HEK293 (cell line): Measurements from ENCODE around the gene KCNK7.
A peak's percentile ranks its signal among the peaks of the same experiment; 100 is the strongest.

Experiments used
- CTCF ChIA-PET: fragments of 350-600 bp; formaldehyde crosslinking; extraction: SDS; loops from one replicate; lab custom pipeline; 2021; ENCODE audit warnings: antibody characterized with exemption; lab: Yijun Ruan, JAX
- POLR2A ChIA-PET: fragments of 300-600 bp; formaldehyde crosslinking; extraction: SDS; loops from one replicate; lab custom pipeline; 2020; ENCODE audit warnings: antibody characterized with exemption, inconsistent platforms; lab: Yijun Ruan, JAX
- H3K27ac ChIP-seq: fragments of 200-500 bp; sonication (Bioruptor generic); 2 replicates; pipeline ENCODE4 v1.5.1; 2014; ENCODE audit warnings: low read depth, low read length, control low read depth, inconsistent platforms; ENCODE audit errors: extremely low read depth
- H3K36me3 ChIP-seq, 2 experiments: fragments of 200-500 bp in 1 of 2; sonication (Bioruptor generic) in 1 of 2; 1 replicate in 1 of 2; 2 replicates in 1 of 2; pipeline ENCODE4 v1.5.1; 2014 to 2017; ENCODE audit warnings: inconsistent platforms in 2 of 2, low read length in 2 of 2; ENCODE audit not compliant: control insufficient read depth in 2 of 2, insufficient read depth in 1 of 2
- H3K4me1 ChIP-seq: fragments of 200-500 bp; sonication (Bioruptor generic); 2 replicates; pipeline ENCODE4 v1.5.1; 2014; ENCODE audit warnings: mild to moderate bottlenecking, low read length, inconsistent platforms; ENCODE audit not compliant: control insufficient read depth, insufficient read depth
- H3K4me3 ChIP-seq: 2 replicates; pipeline ENCODE4 v1.5.1; 2011; ENCODE audit warnings: low read depth, mild to moderate bottlenecking, control low read depth, low read length, moderate library complexity
- H3K9me3 ChIP-seq: fragments of 200-500 bp; sonication (Bioruptor generic); 2 replicates; pipeline ENCODE4 v1.5.1; 2014; ENCODE audit warnings: low read depth, low read length, inconsistent platforms; ENCODE audit not compliant: control insufficient read depth, insufficient read depth
- GFI1B ChIP-seq: fragments of 450-650 bp; formaldehyde crosslinking; IDR thresholded peaks from 2 replicates; pipeline ENCODE4 v1.5.1; 2016; ENCODE audit warnings: missing biosample characterization, missing genetic modification characterization
- GLIS1 ChIP-seq: fragments of 450-650 bp; formaldehyde crosslinking; IDR thresholded peaks from 2 replicates; pipeline ENCODE4 v1.5.1; 2016; ENCODE audit warnings: missing biosample characterization, missing genetic modification characterization
- GLIS2 ChIP-seq: fragments of 450-650 bp; formaldehyde crosslinking; IDR thresholded peaks from 2 replicates; pipeline ENCODE4 v1.5.1; 2016; ENCODE audit warnings: missing biosample characterization, missing genetic modification characterization
- KLF17 ChIP-seq: fragments of 450-650 bp; formaldehyde crosslinking; IDR thresholded peaks from 2 replicates; pipeline ENCODE4 v1.5.1; 2016; ENCODE audit warnings: missing biosample characterization, missing genetic modification characterization
- PATZ1 ChIP-seq: fragments of 450-650 bp; formaldehyde crosslinking; IDR thresholded peaks from 2 replicates; pipeline ENCODE4 v1.5.1; 2016; ENCODE audit warnings: missing biosample characterization, missing genetic modification characterization
- PRDM1 ChIP-seq: fragments of 450-650 bp; formaldehyde crosslinking; IDR thresholded peaks from 2 replicates; pipeline ENCODE4; 2016; ENCODE audit warnings: missing biosample characterization, missing genetic modification characterization
- SETDB1 ChIP-seq: IDR thresholded peaks from one replicate; pipeline ENCODE4 v1.6.1; 2017; ENCODE audit warnings: mild to moderate bottlenecking, low read length, moderate library complexity, mixed read lengths; ENCODE audit not compliant: insufficient read length
- YY1 ChIP-seq: fragments of 450-650 bp; formaldehyde crosslinking; IDR thresholded peaks from 2 replicates; pipeline ENCODE4 v1.5.1; 2018; ENCODE audit warnings: missing biosample characterization, missing genetic modification characterization
- ZBTB20 ChIP-seq: fragments of 450-650 bp; formaldehyde crosslinking; IDR thresholded peaks from 2 replicates; pipeline ENCODE4 v1.5.1; 2016; ENCODE audit warnings: missing biosample characterization, missing genetic modification characterization
- ZIC2 ChIP-seq: fragments of 450-650 bp; formaldehyde crosslinking; IDR thresholded peaks from 2 replicates; pipeline ENCODE4 v1.5.1; 2016; ENCODE audit warnings: missing biosample characterization, missing genetic modification characterization
- ZNF146 ChIP-seq: fragments of 450-650 bp; formaldehyde crosslinking; IDR thresholded peaks from 2 replicates; pipeline ENCODE4 v1.5.1; 2016; ENCODE audit warnings: missing biosample characterization, missing genetic modification characterization
- ZNF174 ChIP-seq: fragments of 450-650 bp; formaldehyde crosslinking; IDR thresholded peaks from 2 replicates; pipeline ENCODE4 v1.5.0; 2017; ENCODE audit warnings: missing biosample characterization, mild to moderate bottlenecking, missing genetic modification characterization
- ZNF211 ChIP-seq: fragments of 450-650 bp; formaldehyde crosslinking; IDR thresholded peaks from 2 replicates; pipeline ENCODE4 v1.5.1; 2016; ENCODE audit warnings: low read depth, missing biosample characterization, missing genetic modification characterization
- ZNF423 ChIP-seq: fragments of 450-650 bp; formaldehyde crosslinking; IDR thresholded peaks from 2 replicates; pipeline ENCODE4 v1.5.1; 2016; ENCODE audit warnings: missing biosample characterization, missing genetic modification characterization
- ZNF529 ChIP-seq: fragments of 450-650 bp; formaldehyde crosslinking; IDR thresholded peaks from 2 replicates; pipeline ENCODE4 v1.5.1; 2017; ENCODE audit warnings: missing genetic modification characterization, missing biosample characterization; ENCODE audit not compliant: insufficient replicate concordance
- ZNF549 ChIP-seq: fragments of 450-650 bp; IDR thresholded peaks from 2 replicates; pipeline ENCODE4 v1.5.1; 2018; ENCODE audit warnings: missing biosample characterization, missing genetic modification characterization, mild to moderate bottlenecking, inconsistent platforms, moderate library complexity
- ZNF623 ChIP-seq: fragments of 450-650 bp; formaldehyde crosslinking; IDR thresholded peaks from 2 replicates; pipeline ENCODE4 v1.5.1; 2016; ENCODE audit warnings: missing biosample characterization, missing genetic modification characterization
- ZNF747 ChIP-seq: fragments of 450-650 bp; formaldehyde crosslinking; IDR thresholded peaks from 2 replicates; pipeline ENCODE4 v1.5.1; 2016; ENCODE audit warnings: missing biosample characterization, missing genetic modification characterization
- ZSCAN4 ChIP-seq: fragments of 450-650 bp; formaldehyde crosslinking; IDR thresholded peaks from 2 replicates; pipeline ENCODE4 v1.5.1; 2017; ENCODE audit warnings: missing biosample characterization, missing genetic modification characterization
- TF ChIP-seq, protein P1 (sequence below): fragments of 450-650 bp; formaldehyde crosslinking; IDR thresholded peaks from 2 replicates; pipeline ENCODE4; 2016; ENCODE audit warnings: missing biosample characterization, missing genetic modification characterization
- TF ChIP-seq, protein P2 (sequence below): fragments of 450-650 bp; formaldehyde crosslinking; IDR thresholded peaks from 2 replicates; pipeline ENCODE4 v1.5.1; 2016; ENCODE audit warnings: missing biosample characterization, missing genetic modification characterization
- TF ChIP-seq, protein P3 (sequence below): fragments of 450-650 bp; formaldehyde crosslinking; IDR thresholded peaks from 2 replicates; pipeline ENCODE4 v1.5.1; 2016; ENCODE audit warnings: missing biosample characterization, missing genetic modification characterization
- TF ChIP-seq, protein P4 (sequence below): fragments of 450-650 bp; formaldehyde crosslinking; IDR thresholded peaks from 2 replicates; pipeline ENCODE4 v1.5.1; 2017; ENCODE audit warnings: missing biosample characterization, mild to moderate bottlenecking, missing genetic modification characterization, moderate library complexity

The KCNK7 gene

DNA sequence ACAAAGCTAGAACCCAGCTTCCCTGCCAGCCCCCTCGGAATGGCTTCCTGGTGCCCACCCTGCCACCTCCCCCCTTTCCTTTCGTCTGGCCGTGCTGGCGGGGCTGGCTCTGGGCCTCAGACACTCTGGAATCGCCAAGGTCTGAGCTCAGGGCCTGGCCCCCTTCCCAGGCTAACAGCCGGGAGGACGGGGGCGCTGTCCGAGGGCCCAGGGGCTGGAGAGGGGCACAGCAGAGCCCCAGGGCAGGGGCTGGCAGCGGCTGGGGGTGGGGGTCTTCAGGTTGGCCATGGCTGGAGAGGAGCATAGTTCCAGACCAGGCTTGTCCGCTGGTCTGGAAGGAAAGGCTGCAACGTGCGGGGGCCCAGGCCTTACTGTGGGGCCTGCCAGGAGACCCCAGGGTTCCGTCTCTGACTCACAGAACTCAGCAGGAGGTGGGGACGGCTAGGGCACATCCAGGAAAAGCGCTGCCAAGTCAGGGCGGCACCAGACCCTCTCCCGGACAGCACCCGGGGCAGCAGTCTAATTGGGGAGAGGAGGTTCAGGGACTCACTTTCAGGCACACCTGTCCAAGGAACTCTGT, 36.6 kb downstream of the KCNK7 start:
- CTCF ChIA-PET = interaction anchor here (0.5 to 5.3 kb wide), 5 partner anchors 8 to 121 kb away, joined by 3 to 44 read pairs (median 5); partner anchors contain the start of genes FAM89B and ZNRD2
- peak overlapping the region; percentile 25 for H3K4me3 ChIP-seq
- H3K9me3 ChIP-seq = no peaks in the 10 kb centered on the region
- POLR2A ChIA-PET = interaction anchor here (0.9 to 4.1 kb wide), 8 partner anchors 11 to 299 kb away, joined by 3 to 41 read pairs (median 7); partner anchors contain the start of genes EHBP1L1, FAM89B, SCYL1 and ZNRD2
- peaks cover 19% of the 10 kb centered on the region for H3K4me1 ChIP-seq
- H3K27ac ChIP-seq = peak overlapping the region; percentile 81
- TF ChIP-seq ZBTB20 (tag by site-specific recombination) = peak; percentile 44; the same call in 1 of the 2 replicates
- no peak for TF ChIP-seq SETDB1
- TF ChIP-seq GFI1B (tag by site-specific recombination) = no peak
- TF ChIP-seq, protein P1, sequence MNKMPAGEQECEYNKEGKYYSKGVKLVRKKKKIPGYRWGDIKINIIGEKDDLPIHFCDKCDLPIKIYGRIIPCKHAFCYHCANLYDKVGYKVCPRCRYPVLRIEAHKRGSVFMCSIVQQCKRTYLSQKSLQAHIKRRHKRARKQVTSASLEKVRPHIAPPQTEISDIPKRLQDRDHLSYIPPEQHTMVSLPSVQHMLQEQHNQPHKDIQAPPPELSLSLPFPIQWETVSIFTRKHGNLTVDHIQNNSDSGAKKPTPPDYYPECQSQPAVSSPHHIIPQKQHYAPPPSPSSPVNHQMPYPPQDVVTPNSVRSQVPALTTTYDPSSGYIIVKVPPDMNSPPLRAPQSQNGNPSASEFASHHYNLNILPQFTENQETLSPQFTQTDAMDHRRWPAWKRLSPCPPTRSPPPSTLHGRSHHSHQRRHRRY (tag by site-specific recombination) = no peak
- TF ChIP-seq, protein P2, sequence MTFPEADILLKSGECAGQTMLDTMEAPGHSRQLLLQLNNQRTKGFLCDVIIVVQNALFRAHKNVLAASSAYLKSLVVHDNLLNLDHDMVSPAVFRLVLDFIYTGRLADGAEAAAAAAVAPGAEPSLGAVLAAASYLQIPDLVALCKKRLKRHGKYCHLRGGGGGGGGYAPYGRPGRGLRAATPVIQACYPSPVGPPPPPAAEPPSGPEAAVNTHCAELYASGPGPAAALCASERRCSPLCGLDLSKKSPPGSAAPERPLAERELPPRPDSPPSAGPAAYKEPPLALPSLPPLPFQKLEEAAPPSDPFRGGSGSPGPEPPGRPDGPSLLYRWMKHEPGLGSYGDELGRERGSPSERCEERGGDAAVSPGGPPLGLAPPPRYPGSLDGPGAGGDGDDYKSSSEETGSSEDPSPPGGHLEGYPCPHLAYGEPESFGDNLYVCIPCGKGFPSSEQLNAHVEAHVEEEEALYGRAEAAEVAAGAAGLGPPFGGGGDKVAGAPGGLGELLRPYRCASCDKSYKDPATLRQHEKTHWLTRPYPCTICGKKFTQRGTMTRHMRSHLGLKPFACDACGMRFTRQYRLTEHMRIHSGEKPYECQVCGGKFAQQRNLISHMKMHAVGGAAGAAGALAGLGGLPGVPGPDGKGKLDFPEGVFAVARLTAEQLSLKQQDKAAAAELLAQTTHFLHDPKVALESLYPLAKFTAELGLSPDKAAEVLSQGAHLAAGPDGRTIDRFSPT (tag by site-specific recombination) = peak; percentile 59; the same call in 1 of the 2 replicates
- TF ChIP-seq PRDM1 (tag by site-specific recombination) = no peak
- no peak for TF ChIP-seq ZNF529
- no peak for TF ChIP-seq ZNF549 (tag by site-specific recombination)
- 0 out of 2 replicates have a peak, but pooled peaks have one; percentile 15 for TF ChIP-seq KLF17 (tag by site-specific recombination)
- no peak for TF ChIP-seq ZNF174 (tag by site-specific recombination)
- TF ChIP-seq ZNF211 (tag by site-specific recombination) = no peak
- peak; percentile 76 for TF ChIP-seq GLIS2 (tag by site-specific recombination)
- TF ChIP-seq ZNF423 (tag by site-specific recombination) = peak; percentile 56; the same call in 1 of the 2 replicates
- no peak for TF ChIP-seq ZSCAN4 (tag by site-specific recombination)
- TF ChIP-seq GLIS1 (tag by site-specific recombination) = peak; percentile 92
- TF ChIP-seq, protein P3, sequence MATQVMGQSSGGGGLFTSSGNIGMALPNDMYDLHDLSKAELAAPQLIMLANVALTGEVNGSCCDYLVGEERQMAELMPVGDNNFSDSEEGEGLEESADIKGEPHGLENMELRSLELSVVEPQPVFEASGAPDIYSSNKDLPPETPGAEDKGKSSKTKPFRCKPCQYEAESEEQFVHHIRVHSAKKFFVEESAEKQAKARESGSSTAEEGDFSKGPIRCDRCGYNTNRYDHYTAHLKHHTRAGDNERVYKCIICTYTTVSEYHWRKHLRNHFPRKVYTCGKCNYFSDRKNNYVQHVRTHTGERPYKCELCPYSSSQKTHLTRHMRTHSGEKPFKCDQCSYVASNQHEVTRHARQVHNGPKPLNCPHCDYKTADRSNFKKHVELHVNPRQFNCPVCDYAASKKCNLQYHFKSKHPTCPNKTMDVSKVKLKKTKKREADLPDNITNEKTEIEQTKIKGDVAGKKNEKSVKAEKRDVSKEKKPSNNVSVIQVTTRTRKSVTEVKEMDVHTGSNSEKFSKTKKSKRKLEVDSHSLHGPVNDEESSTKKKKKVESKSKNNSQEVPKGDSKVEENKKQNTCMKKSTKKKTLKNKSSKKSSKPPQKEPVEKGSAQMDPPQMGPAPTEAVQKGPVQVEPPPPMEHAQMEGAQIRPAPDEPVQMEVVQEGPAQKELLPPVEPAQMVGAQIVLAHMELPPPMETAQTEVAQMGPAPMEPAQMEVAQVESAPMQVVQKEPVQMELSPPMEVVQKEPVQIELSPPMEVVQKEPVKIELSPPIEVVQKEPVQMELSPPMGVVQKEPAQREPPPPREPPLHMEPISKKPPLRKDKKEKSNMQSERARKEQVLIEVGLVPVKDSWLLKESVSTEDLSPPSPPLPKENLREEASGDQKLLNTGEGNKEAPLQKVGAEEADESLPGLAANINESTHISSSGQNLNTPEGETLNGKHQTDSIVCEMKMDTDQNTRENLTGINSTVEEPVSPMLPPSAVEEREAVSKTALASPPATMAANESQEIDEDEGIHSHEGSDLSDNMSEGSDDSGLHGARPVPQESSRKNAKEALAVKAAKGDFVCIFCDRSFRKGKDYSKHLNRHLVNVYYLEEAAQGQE (tag by site-specific recombination) = peak; percentile 17; the same call in 1 of the 2 replicates
- TF ChIP-seq, protein P4, sequence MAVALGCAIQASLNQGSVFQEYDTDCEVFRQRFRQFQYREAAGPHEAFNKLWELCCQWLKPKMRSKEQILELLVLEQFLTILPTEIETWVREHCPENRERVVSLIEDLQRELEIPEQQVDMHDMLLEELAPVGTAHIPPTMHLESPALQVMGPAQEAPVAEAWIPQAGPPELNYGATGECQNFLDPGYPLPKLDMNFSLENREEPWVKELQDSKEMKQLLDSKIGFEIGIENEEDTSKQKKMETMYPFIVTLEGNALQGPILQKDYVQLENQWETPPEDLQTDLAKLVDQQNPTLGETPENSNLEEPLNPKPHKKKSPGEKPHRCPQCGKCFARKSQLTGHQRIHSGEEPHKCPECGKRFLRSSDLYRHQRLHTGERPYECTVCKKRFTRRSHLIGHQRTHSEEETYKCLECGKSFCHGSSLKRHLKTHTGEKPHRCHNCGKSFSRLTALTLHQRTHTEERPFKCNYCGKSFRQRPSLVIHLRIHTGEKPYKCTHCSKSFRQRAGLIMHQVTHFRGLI (tag by site-specific recombination) = no peak
- no peak for TF ChIP-seq ZNF146 (tag by site-specific recombination)
- peak; percentile 69 for TF ChIP-seq PATZ1 (tag by site-specific recombination)
- TF ChIP-seq YY1 = no peak
- TF ChIP-seq ZIC2 (tag by site-specific recombination) = peak; percentile 84
- no peak for TF ChIP-seq ZNF623 (tag by site-specific recombination)
- no peak for TF ChIP-seq ZNF747 (tag by site-specific recombination)
- peaks cover 0 to 5% of the 10 kb centered on the region in 2 experiments; a peak in 1 of 3 replicates for H3K36me3 ChIP-seq
